ENCODE measurements around the gene CD59. TPM values are rescaled to one million over a fixed set of nuclear protein-coding genes. Genes with fewer than 3 reads are reported as not detected.
"Not testable (repeated sequence)": the region's sequence is repeated elsewhere in the genome, so short reads cannot be mapped to it uniquely, and the experiment has no call there.

Gene CD59
- total RNA-seq, 1 experiment from 2014 or later: 204 TPM

- no peak for TF ChIP-seq EZH2 (IDR thresholded peaks at IDR 0.05; ENCODE audit: borderline replicate concordance, low read depth, low read length, poor library complexity, severe bottlenecking)
- no TSS peak for BruUV-seq (replicated peaks)
- ChIA-PET POLR2A (ENCODE audit: low non-redundant PET) (no interaction called here), CTCF (no interaction called here)
- Histone ChIP-seq H3K4me3 (ENCODE audit: low read depth, low read length, poor library complexity, severe bottlenecking) (no peak overlapping the region), H3K27ac (ENCODE audit: low read depth, low read length, poor library complexity, severe bottlenecking) (no peak overlapping the region), H3K27me3 (replicated peaks; ENCODE audit: insufficient read depth, low read depth, low read length, poor library complexity) (peaks cover 33% of the 10 kb centered on the region), H3K4me1 (ENCODE audit: insufficient read depth, low read length, poor library complexity, severe bottlenecking) (no peaks in the 10 kb centered on the region), H3K36me3 (ENCODE audit: insufficient read depth, low read length, poor library complexity, severe bottlenecking) (no peaks in the 10 kb centered on the region), H3K9me3 (ENCODE audit: low read depth, low read length, poor library complexity, severe bottlenecking) (peaks cover 6% of the 10 kb centered on the region)
- no peak for DNase-seq (ENCODE audit: low spot score)
- intact Hi-C loops (cut with micrococcal nuclease; ENCODE audit: unreplicated experiment): loop anchor here (10.0 kb wide), 1 partner anchor 937 kb away; no protein-coding TSS in a partner anchor
Measured at GRCh38 chr11:33682019-33682418, 54.2 kb downstream of the CD59 start.

DNA sequence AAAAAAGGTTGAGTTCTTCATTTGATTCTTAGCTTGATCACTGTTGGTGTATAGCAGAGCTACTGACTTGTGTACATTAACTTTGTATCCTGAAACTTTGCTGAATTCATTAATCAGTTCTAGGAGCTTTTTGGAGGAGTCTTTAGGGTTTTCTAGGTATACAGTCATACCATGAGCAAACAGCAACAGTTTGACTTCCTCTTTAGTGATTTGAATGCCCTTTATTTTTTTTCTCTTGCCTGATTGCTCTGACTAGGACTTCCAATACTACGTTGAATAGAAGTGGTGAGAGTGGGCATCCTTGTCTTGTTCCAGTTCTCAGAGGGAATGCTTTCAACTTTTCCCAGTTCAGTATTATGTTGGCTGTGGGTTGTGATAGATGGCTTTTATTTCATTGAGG lies 57.6 kb downstream of the CD59 start:
- intact Hi-C loops (cut with micrococcal nuclease; ENCODE audit: unreplicated experiment); H3K36me3 ChIP-seq (ENCODE audit: insufficient read depth, low read length, poor library complexity, severe bottlenecking): not testable (repeated sequence)

DNA sequence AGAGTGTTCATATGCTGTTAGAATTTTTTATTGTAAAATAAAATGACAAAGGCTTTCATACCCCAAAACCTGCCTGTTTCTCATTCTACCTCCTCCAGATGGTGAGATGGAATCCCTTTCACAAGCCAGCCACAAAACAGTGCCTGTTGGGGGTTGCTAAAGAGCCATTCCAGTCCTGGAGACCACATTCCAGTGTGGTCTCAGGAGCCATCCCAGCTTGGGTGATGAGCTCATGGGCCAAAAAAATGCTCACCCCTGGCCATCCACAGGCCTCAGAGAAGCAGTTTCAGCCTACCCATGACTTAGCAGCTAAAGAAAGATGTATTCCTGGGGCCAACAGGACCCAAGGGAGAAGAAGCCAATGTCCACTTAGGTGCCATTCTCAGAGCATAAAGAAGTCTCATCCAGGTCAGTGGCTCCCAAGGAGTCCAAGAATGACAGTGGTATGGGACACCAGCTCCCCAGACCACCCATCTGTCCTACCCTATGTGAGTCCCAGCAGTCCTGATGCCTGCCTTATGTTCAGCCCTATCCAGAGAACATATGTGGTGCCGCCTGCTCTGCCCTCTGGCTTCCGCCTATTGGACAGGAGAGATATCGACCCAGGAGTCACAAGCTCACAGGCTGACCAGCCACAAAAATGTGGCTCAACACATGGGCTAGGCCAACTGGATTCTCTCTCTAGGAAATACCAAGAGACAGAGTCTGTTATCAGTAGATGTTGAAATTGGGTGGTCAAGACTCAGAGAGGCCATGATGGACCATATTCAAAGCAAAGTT lies 62.0 kb downstream of the CD59 start:
- Histone ChIP-seq H3K9me3 (ENCODE audit: low read depth, low read length, poor library complexity, severe bottlenecking) (peaks cover 6% of the 10 kb centered on the region), H3K27ac (ENCODE audit: low read depth, low read length, poor library complexity, severe bottlenecking) (no peak overlapping the region), H3K36me3 (ENCODE audit: insufficient read depth, low read length, poor library complexity, severe bottlenecking) (no peaks in the 10 kb centered on the region), H3K4me3 (ENCODE audit: low read depth, low read length, poor library complexity, severe bottlenecking) (no peak overlapping the region), H3K27me3 (replicated peaks; ENCODE audit: insufficient read depth, low read depth, low read length, poor library complexity) (peaks cover 7% of the 10 kb centered on the region), H3K4me1 (ENCODE audit: insufficient read depth, low read length, poor library complexity, severe bottlenecking) (no peaks in the 10 kb centered on the region)
- TF ChIP-seq EZH2 (IDR thresholded peaks at IDR 0.05; ENCODE audit: borderline replicate concordance, low read depth, low read length, poor library complexity, severe bottlenecking) (no peak), CTCF (conservative IDR thresholded peaks at IDR 0.05; ENCODE audit: low read depth, low read length) (no peak)
- intact Hi-C loops (cut with micrococcal nuclease; ENCODE audit: unreplicated experiment): no loop called here
- no peak for DNase-seq (ENCODE audit: low spot score)
- BruUV-seq (replicated peaks): no TSS peak
- CTCF ChIA-PET: interaction anchor here (0.6 kb wide), 1 partner anchor 1094 kb away, joined by 4 read pairs; no protein-coding TSS in a partner anchor
- POLR2A ChIA-PET (ENCODE audit: low non-redundant PET): no interaction called here

More for the DNA sequence above, 57.6 kb downstream of the CD59 start:
- H3K27ac ChIP-seq (ENCODE audit: low read depth, low read length, poor library complexity, severe bottlenecking); DNase-seq (ENCODE audit: low spot score); H3K9me3 ChIP-seq (ENCODE audit: low read depth, low read length, poor library complexity, severe bottlenecking); BruUV-seq (replicated peaks); CTCF ChIA-PET; POLR2A ChIA-PET (ENCODE audit: low non-redundant PET); H3K4me1 ChIP-seq (ENCODE audit: insufficient read depth, low read length, poor library complexity, severe bottlenecking); H3K4me3 ChIP-seq (ENCODE audit: low read depth, low read length, poor library complexity, severe bottlenecking): not testable (repeated sequence)
- H3K27me3 ChIP-seq (replicated peaks; ENCODE audit: insufficient read depth, low read depth, low read length, poor library complexity): peaks cover 33% of the 10 kb centered on the region

GRCh38 chr11:33672273-33672672 lies 64.0 kb downstream of the CD59 start:
- BruUV-seq (replicated peaks): no TSS peak
- intact Hi-C loops (cut with micrococcal nuclease; ENCODE audit: unreplicated experiment): no loop called here
- CTCF ChIA-PET: no interaction called here

More at GRCh38 chr11:33672273-33672672, 64.0 kb downstream of the CD59 start:
- Histone ChIP-seq H3K9me3 (ENCODE audit: low read depth, low read length, poor library complexity, severe bottlenecking) (no peaks in the 10 kb centered on the region), H3K27me3 (replicated peaks; ENCODE audit: insufficient read depth, low read depth, low read length, poor library complexity) (no peaks in the 10 kb centered on the region), H3K4me3 (ENCODE audit: low read depth, low read length, poor library complexity, severe bottlenecking) (no peak overlapping the region), H3K36me3 (ENCODE audit: insufficient read depth, low read length, poor library complexity, severe bottlenecking) (no peaks in the 10 kb centered on the region), H3K27ac (ENCODE audit: low read depth, low read length, poor library complexity, severe bottlenecking) (no peak overlapping the region), H3K4me1 (ENCODE audit: insufficient read depth, low read length, poor library complexity, severe bottlenecking) (peaks cover 10% of the 10 kb centered on the region)
- DNase-seq (ENCODE audit: low spot score): no peak
- TF ChIP-seq EZH2 (IDR thresholded peaks at IDR 0.05; ENCODE audit: borderline replicate concordance, low read depth, low read length, poor library complexity, severe bottlenecking): no peak
- no peak for TF ChIP-seq CTCF (conservative IDR thresholded peaks at IDR 0.05; ENCODE audit: low read depth, low read length)
- POLR2A ChIA-PET (ENCODE audit: low non-redundant PET): no interaction called here
